ENCODE results near the gene ZBTB42. TPM values are rescaled to one million over a fixed set of nuclear protein-coding genes. Genes with fewer than 3 reads are reported as not detected.

The ZBTB42 gene
- total RNA-seq, 1 donor from 2014 or later = 3.1 TPM

GRCh38 chr14:104803912-104804410 lies 3.1 kb downstream of the ZBTB42 start:
- peaks cover 40% of the 10 kb centered on the region for H3K4me1 Mint-ChIP-seq (ENCODE audit: unreplicated experiment)
- no peaks in the 10 kb centered on the region for H3K9me3 Mint-ChIP-seq (ENCODE audit: unreplicated experiment)
- no peaks in the 10 kb centered on the region for H3K36me3 Mint-ChIP-seq (ENCODE audit: unreplicated experiment)
- no peak overlapping the region for H3K27ac Mint-ChIP-seq (ENCODE audit: unreplicated experiment)
- H3K27me3 Mint-ChIP-seq (ENCODE audit: unreplicated experiment) = no peaks in the 10 kb centered on the region
- H3K4me3 Mint-ChIP-seq (ENCODE audit: unreplicated experiment) = no peak overlapping the region
- DNase-seq (ENCODE audit: extremely low spot score, unreplicated experiment) = no peak
- TF ChIP-seq CTCF (IDR thresholded peaks at IDR 0.05) = no peak

- DNase-seq (ENCODE audit: extremely low spot score, unreplicated experiment) = no peak
- H3K9me3 Mint-ChIP-seq (ENCODE audit: unreplicated experiment) = no peaks in the 10 kb centered on the region
- H3K36me3 Mint-ChIP-seq (ENCODE audit: unreplicated experiment) = no peaks in the 10 kb centered on the region
- peaks cover 39% of the 10 kb centered on the region for H3K4me1 Mint-ChIP-seq (ENCODE audit: unreplicated experiment)
- H3K27ac Mint-ChIP-seq (ENCODE audit: unreplicated experiment) = no peak overlapping the region
- no peak for TF ChIP-seq CTCF (IDR thresholded peaks at IDR 0.05)
- no peak overlapping the region for H3K4me3 Mint-ChIP-seq (ENCODE audit: unreplicated experiment)
- H3K27me3 Mint-ChIP-seq (ENCODE audit: unreplicated experiment) = no peaks in the 10 kb centered on the region
These were observed 3.8 kb downstream of the ZBTB42 start for GRCh38 chr14:104804481-104805325.

GRCh38 chr14:104805326-104805678 lies 4.4 kb downstream of the ZBTB42 start:
- TF ChIP-seq CTCF (IDR thresholded peaks at IDR 0.05) = no peak
- no peaks in the 10 kb centered on the region for H3K36me3 Mint-ChIP-seq (ENCODE audit: unreplicated experiment)
- H3K27me3 Mint-ChIP-seq (ENCODE audit: unreplicated experiment) = no peaks in the 10 kb centered on the region
- peak overlapping the region; percentile 63 for H3K27ac Mint-ChIP-seq (ENCODE audit: unreplicated experiment)
- H3K4me1 Mint-ChIP-seq (ENCODE audit: unreplicated experiment) = peaks cover 37% of the 10 kb centered on the region
- H3K4me3 Mint-ChIP-seq (ENCODE audit: unreplicated experiment) = no peak overlapping the region
- peak; percentile 91 for DNase-seq (ENCODE audit: extremely low spot score, unreplicated experiment)
- H3K9me3 Mint-ChIP-seq (ENCODE audit: unreplicated experiment) = no peaks in the 10 kb centered on the region

- peak overlapping the region; percentile 63 for H3K27ac Mint-ChIP-seq (ENCODE audit: unreplicated experiment)
These were observed 5.2 kb downstream of the ZBTB42 start for GRCh38 chr14:104805941-104806624.

More at GRCh38 chr14:104805941-104806624, 5.2 kb downstream of the ZBTB42 start:
- no peaks in the 10 kb centered on the region for H3K27me3 Mint-ChIP-seq (ENCODE audit: unreplicated experiment)
- no peak for DNase-seq (ENCODE audit: extremely low spot score, unreplicated experiment)
- no peaks in the 10 kb centered on the region for H3K36me3 Mint-ChIP-seq (ENCODE audit: unreplicated experiment)
- TF ChIP-seq CTCF (IDR thresholded peaks at IDR 0.05) = no peak
- peaks cover 37% of the 10 kb centered on the region for H3K4me1 Mint-ChIP-seq (ENCODE audit: unreplicated experiment)
- no peak overlapping the region for H3K4me3 Mint-ChIP-seq (ENCODE audit: unreplicated experiment)
- no peaks in the 10 kb centered on the region for H3K9me3 Mint-ChIP-seq (ENCODE audit: unreplicated experiment)
